ENCODE data around the gene CLSTN1. TPM values are rescaled to one million over a fixed set of nuclear protein-coding genes. Genes with fewer than 3 reads are reported as not detected.

The CLSTN1 gene
- total RNA-seq, 1 donor from 2014 or later = 179 TPM

DNA sequence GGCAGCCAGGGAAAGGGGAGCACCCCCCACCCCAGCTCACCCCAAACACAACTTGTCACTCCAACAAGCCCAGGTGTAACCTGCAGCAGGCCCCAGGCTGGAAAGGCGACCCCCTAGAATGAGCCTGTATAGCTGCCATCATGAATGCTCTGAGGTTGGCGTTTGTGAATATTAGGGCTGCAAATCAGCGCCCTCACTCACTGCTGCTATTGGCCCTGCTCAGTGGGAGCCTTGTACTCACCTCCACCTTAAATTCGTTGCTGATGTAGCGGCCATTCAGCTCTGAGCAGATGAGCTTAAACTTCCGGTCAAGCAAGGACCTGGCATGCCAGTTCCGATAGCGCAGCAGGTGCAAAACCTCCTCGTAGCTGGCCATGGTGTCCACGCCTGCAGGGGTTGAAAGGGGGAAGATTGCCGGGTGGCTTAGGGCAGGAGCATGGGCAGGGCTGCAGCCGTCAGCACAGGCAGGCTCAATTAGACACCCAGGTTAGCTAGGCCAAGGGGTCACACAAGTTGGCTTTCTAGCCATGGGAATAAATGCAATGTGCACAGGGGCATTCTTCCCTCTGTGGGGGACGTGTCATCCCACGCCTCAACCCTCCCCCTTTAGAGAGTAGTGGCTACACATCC lies 90.5 kb downstream of the CLSTN1 start:
- no peaks in the 10 kb centered on the region for H3K27me3 Mint-ChIP-seq (ENCODE audit: unreplicated experiment)
- no peaks in the 10 kb centered on the region for H3K4me1 Mint-ChIP-seq (ENCODE audit: unreplicated experiment)
- no peak overlapping the region for H3K4me3 Mint-ChIP-seq (ENCODE audit: unreplicated experiment)
- peaks cover 52% of the 10 kb centered on the region for H3K36me3 Mint-ChIP-seq (ENCODE audit: unreplicated experiment)
- no peak overlapping the region for H3K27ac Mint-ChIP-seq (ENCODE audit: unreplicated experiment)
- no peak for DNase-seq (ENCODE audit: extremely low spot score, unreplicated experiment)
- no peaks in the 10 kb centered on the region for H3K9me3 Mint-ChIP-seq (ENCODE audit: unreplicated experiment)
- TF ChIP-seq CTCF (IDR thresholded peaks at IDR 0.05) = no peak

DNA sequence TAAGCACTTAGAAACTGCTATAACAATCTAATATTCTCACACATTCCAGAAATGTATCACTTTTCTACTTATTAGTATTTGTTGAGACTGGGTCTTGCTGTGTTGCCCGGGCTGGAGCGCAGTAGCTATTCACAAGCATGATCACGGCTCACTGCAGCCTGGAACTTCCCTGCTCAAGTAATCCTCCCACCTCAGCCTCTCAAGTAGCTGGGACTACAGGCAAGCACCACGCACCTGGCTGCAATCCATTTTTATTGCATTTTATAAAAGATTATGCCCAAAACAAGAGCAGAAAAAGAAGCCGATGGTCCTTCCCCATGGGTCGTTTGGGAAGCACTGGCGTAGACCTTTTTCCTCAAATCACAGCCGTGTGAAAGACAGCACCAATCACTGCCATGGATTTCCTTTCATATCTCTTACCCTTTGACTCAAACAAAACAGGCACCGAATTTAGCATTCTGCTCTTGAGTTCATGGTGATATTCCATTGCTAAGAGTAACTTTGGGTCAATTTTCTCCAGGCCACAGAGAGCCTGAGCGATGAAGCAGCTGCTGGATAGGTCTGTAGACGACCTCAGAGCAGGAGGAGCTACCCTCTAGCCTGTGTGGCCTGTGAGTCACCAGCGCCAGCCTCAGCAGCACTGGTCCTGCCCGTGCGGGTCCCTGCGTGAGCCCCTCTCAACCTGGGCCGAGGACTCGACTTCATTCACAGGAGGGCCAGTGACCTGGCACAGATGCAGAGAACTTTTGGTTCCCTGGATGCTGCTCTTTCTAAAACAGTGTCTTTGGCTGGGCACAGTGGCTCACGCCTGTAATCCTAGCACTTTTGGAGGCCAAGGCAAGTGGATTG lies 91.4 kb downstream of the CLSTN1 start:
- Mint-ChIP-seq H3K27me3 (ENCODE audit: unreplicated experiment) (no peaks in the 10 kb centered on the region), H3K27ac (ENCODE audit: unreplicated experiment) (no peak overlapping the region), H3K4me1 (ENCODE audit: unreplicated experiment) (no peaks in the 10 kb centered on the region), H3K9me3 (ENCODE audit: unreplicated experiment) (no peaks in the 10 kb centered on the region), H3K36me3 (ENCODE audit: unreplicated experiment) (peaks cover 54% of the 10 kb centered on the region), H3K4me3 (ENCODE audit: unreplicated experiment) (no peak overlapping the region)
- TF ChIP-seq CTCF (IDR thresholded peaks at IDR 0.05) = no peak
- DNase-seq (ENCODE audit: extremely low spot score, unreplicated experiment) = no peak

GRCh38 chr1:9731561-9731960 lies 92.2 kb downstream of the CLSTN1 start:
- Mint-ChIP-seq H3K4me3 (ENCODE audit: unreplicated experiment) (no peak overlapping the region), H3K36me3 (ENCODE audit: unreplicated experiment) (peaks cover 60% of the 10 kb centered on the region)

GRCh38 chr1:9731051-9731537 lies 92.7 kb downstream of the CLSTN1 start:
- no peaks in the 10 kb centered on the region for H3K4me1 Mint-ChIP-seq (ENCODE audit: unreplicated experiment)
- no peak overlapping the region for H3K27ac Mint-ChIP-seq (ENCODE audit: unreplicated experiment)
- no peak for DNase-seq (ENCODE audit: extremely low spot score, unreplicated experiment)
- H3K27me3 Mint-ChIP-seq (ENCODE audit: unreplicated experiment) = no peaks in the 10 kb centered on the region
- no peak overlapping the region for H3K4me3 Mint-ChIP-seq (ENCODE audit: unreplicated experiment)
- H3K9me3 Mint-ChIP-seq (ENCODE audit: unreplicated experiment) = no peaks in the 10 kb centered on the region
- H3K36me3 Mint-ChIP-seq (ENCODE audit: unreplicated experiment) = peaks cover 60% of the 10 kb centered on the region
- TF ChIP-seq CTCF (IDR thresholded peaks at IDR 0.05) = no peak

More at GRCh38 chr1:9731561-9731960, 92.2 kb downstream of the CLSTN1 start:
- no peaks in the 10 kb centered on the region for H3K4me1 Mint-ChIP-seq (ENCODE audit: unreplicated experiment)
- H3K27ac Mint-ChIP-seq (ENCODE audit: unreplicated experiment) = no peak overlapping the region
- DNase-seq (ENCODE audit: extremely low spot score, unreplicated experiment) = no peak
- no peaks in the 10 kb centered on the region for H3K27me3 Mint-ChIP-seq (ENCODE audit: unreplicated experiment)
- no peak for TF ChIP-seq CTCF (IDR thresholded peaks at IDR 0.05)
- H3K9me3 Mint-ChIP-seq (ENCODE audit: unreplicated experiment) = no peaks in the 10 kb centered on the region

Measured in osteocyte (in vitro differentiated cells).